Endothelial cell of umbilical vein (primary cell): ENCODE measurements around the gene KCNQ5. TPM values are rescaled to one million over a fixed set of nuclear protein-coding genes. Genes with fewer than 3 reads are reported as not detected.

ENCODE experiments used
- BruUV-seq: library from RNA; stranded (reverse); fragments of 400-500 nt; replicated peaks from 2 replicates; lab custom pipeline; 2021; lab: Mats Ljungman, UMichigan
- CTCF ChIA-PET: fragments of 300-600, 350-600 bp; sonication (Branson Sonifier 250); formaldehyde crosslinking; loops from one replicate; lab custom pipeline; 2021; ENCODE audit warnings: antibody characterized with exemption, inconsistent platforms; lab: Charles Lee
- POLR2A ChIA-PET: fragments of 300-600, 350-600 bp; sonication (Branson Sonifier 250); formaldehyde crosslinking; loops from one replicate; lab custom pipeline; 2021; ENCODE audit warnings: antibody characterized with exemption, inconsistent platforms; lab: Charles Lee
- DNase-seq: peaks from one replicate; pipeline ENCODE4 v3.0.0-alpha.2; 2011; ENCODE audit warnings: low read depth, low spot score
- FAIRE-seq: peaks from 2 replicates; lab custom pipeline; 2011; peaks lifted over from hg19 to GRCh38; lab: Jason Lieb, UNC
- H2AFZ ChIP-seq: 2 replicates; pipeline ENCODE4 v1.6.0; 2012; ENCODE audit warnings: low read depth, low read length, control low read depth, inconsistent platforms
- H3K27ac ChIP-seq: 2 replicates; pipeline ENCODE4 v1.5.1; 2011; ENCODE audit warnings: low read depth, mild to moderate bottlenecking, control low read depth, low read length, moderate library complexity; ENCODE audit not compliant: insufficient read depth
- H3K27me3 ChIP-seq, 2 experiments: 2 replicates each; pipeline versions ENCODE4 v1.6.0 to v1.6.1; 2011; ENCODE audit warnings: low read length in 2 of 2, mixed read lengths in 1 of 2; ENCODE audit not compliant: control insufficient read depth in 2 of 2, insufficient read depth in 2 of 2
- H3K36me3 ChIP-seq, 2 experiments: 2 replicates in 1 of 2; 3 replicates in 1 of 2; pipeline ENCODE4 v1.5.1; 2011; ENCODE audit warnings: low read length in 2 of 2, mild to moderate bottlenecking in 1 of 2, moderate library complexity in 1 of 2; ENCODE audit not compliant: control insufficient read depth in 2 of 2, insufficient read depth in 2 of 2; ENCODE audit errors: extremely low read depth in 1 of 2
- H3K4me1 ChIP-seq: 3 replicates; pipeline ENCODE4 v1.5.1; 2011; ENCODE audit warnings: mild to moderate bottlenecking, low read length; ENCODE audit not compliant: control insufficient read depth, insufficient read depth; ENCODE audit errors: extremely low read depth
- H3K4me2 ChIP-seq: 2 replicates; pipeline ENCODE4 v1.6.1; 2011; ENCODE audit warnings: low read length, control low read depth, mixed read lengths; ENCODE audit not compliant: insufficient read depth
- H3K4me3 ChIP-seq, 3 experiments: fragments of 200-600 bp in 1 of 3; sonication (generic), shearing (Covaris generic) in 1 of 3; replicated peaks in 1 of 3; 2 replicates each; pipeline ENCODE4 v1.5.1; 2011 to 2016; ENCODE audit warnings: control low read depth in 3 of 3, low read length in 3 of 3, mild to moderate bottlenecking in 2 of 3, inconsistent platforms in 1 of 3, low read depth in 1 of 3, moderate library complexity in 1 of 3; ENCODE audit not compliant: insufficient read depth in 1 of 3
- H3K79me2 ChIP-seq: 2 replicates; pipeline ENCODE4 v1.6.0; 2012; ENCODE audit warnings: low read length, inconsistent platforms; ENCODE audit not compliant: control insufficient read depth, insufficient read depth
- H3K9ac ChIP-seq: replicated peaks from 2 replicates; pipeline ENCODE3; 2011; ENCODE audit warnings: low read length, control low read depth; ENCODE audit not compliant: insufficient read depth; ENCODE audit errors: extremely low read depth
- H3K9me1 ChIP-seq: replicated peaks from 3 replicates; pipeline ENCODE4 v1.6.0; 2011; ENCODE audit warnings: mild to moderate bottlenecking, low read length; ENCODE audit not compliant: control insufficient read depth, insufficient read depth; ENCODE audit errors: extremely low read depth
- H3K9me3 ChIP-seq: replicated peaks from 2 replicates; pipeline ENCODE4 v1.5.1; 2012; ENCODE audit warnings: low read length, inconsistent platforms; ENCODE audit not compliant: control insufficient read depth, insufficient read depth
- H4K20me1 ChIP-seq: replicated peaks from 2 replicates; pipeline ENCODE3; 2011; ENCODE audit warnings: mild to moderate bottlenecking, low read length; ENCODE audit not compliant: control insufficient read depth, insufficient read depth; ENCODE audit errors: extremely low read depth
- CTCF ChIP-seq, 2 donors: IDR thresholded peaks; 1 replicate in 1 of 2; 2 replicates in 1 of 2; pipeline ENCODE4 v1.5.1; 2011; ENCODE audit warnings: low read length in 2 of 2, mild to moderate bottlenecking in 2 of 2, moderate library complexity in 2 of 2, control low read depth in 1 of 2, inconsistent platforms in 1 of 2, low read depth in 1 of 2; ENCODE audit not compliant: insufficient read depth in 1 of 2; ENCODE audit errors: extremely low read depth in 1 of 2
- EZH2 ChIP-seq: IDR thresholded peaks from 2 replicates; pipeline ENCODE4 v1.6.1; 2012; ENCODE audit warnings: borderline replicate concordance, low read depth, mild to moderate bottlenecking, moderate library complexity, low read length, inconsistent platforms; ENCODE audit not compliant: severe bottlenecking
- FOS ChIP-seq: IDR thresholded peaks from 2 replicates; pipeline ENCODE4 v1.6.1; 2011; ENCODE audit warnings: mild to moderate bottlenecking, low read length, moderate library complexity, borderline replicate concordance; ENCODE audit not compliant: insufficient read depth
- GATA2 ChIP-seq: IDR thresholded peaks from 2 replicates; pipeline ENCODE4 v1.7.0; 2011; ENCODE audit warnings: low read depth, mild to moderate bottlenecking, moderate library complexity, mixed read lengths, low read length; ENCODE audit not compliant: insufficient read length, insufficient read depth
- JUN ChIP-seq: IDR thresholded peaks from 2 replicates; pipeline ENCODE4 v1.6.1; 2011; ENCODE audit warnings: borderline replicate concordance, low read depth; ENCODE audit not compliant: insufficient read length, insufficient read depth
- MAX ChIP-seq: IDR thresholded peaks from 2 replicates; pipeline ENCODE4 v1.6.1; 2011; ENCODE audit not compliant: insufficient read depth, insufficient read length
- MYC ChIP-seq: IDR thresholded peaks from one replicate; pipeline ENCODE4 v1.6.1; 2011; ENCODE audit warnings: mild to moderate bottlenecking, low read depth, low read length
- POLR2A ChIP-seq: IDR thresholded peaks from 2 replicates; pipeline ENCODE4 v1.6.1; 2012; ENCODE audit warnings: low read depth, mild to moderate bottlenecking, control low read depth, low read length
- POLR2AphosphoS5 ChIP-seq: IDR thresholded peaks from 2 replicates; pipeline ENCODE4 v1.6.1; 2012; ENCODE audit warnings: low read depth, mild to moderate bottlenecking, control low read depth, low read length, moderate library complexity; ENCODE audit not compliant: insufficient read depth
- dilution Hi-C: fragments of 300-500 bp; cut with MboI; formaldehyde crosslinking; loops from one replicate; pipeline ENCODE4 v1.15.0; 2019; ENCODE audit warnings: low sequenced_read_pairs; ENCODE audit not compliant: extremely low pct_ligation_motif_present
- intact Hi-C: fragments of 100-400 bp; cut with micrococcal nuclease; formaldehyde crosslinking; loops from one replicate; pipeline ENCODE4 v1.10.0; 2022
- polyA plus RNA-seq, 4 experiments: library from polyadenylated mRNA; depleted of rRNA in 3 of 4; stranded (reverse) in 3 of 4; unstranded in 1 of 4; fragments of >200 nt; gene quantifications; 2 replicates each; pipeline versions ENCODE4 v1.2.1 to v1.2.3, GENCODE V29; 2011 to 2012; ENCODE audit warnings: missing spikeins in 1 of 4
- total RNA-seq: library from RNA; stranded (reverse); gene quantifications from 2 replicates; pipeline ENCODE4 v1.2.3, GENCODE V29; 2021

Gene KCNQ5
- total and polyA plus RNA-seq, 2 donors (not counting 3 experiments of a cell fraction or from before 2014, with no cell fraction given), result 0.22 TPM; not detected in 1

GRCh38 chr6:72672906-72673305 is 51.0 kb downstream of the KCNQ5 start:
- H3K4me1 ChIP-seq, result no peaks in the 10 kb centered on the region
- H3K4me3 ChIP-seq, result no peak overlapping the region
- H4K20me1 ChIP-seq, result no peaks in the 10 kb centered on the region
- no peak overlapping the region for H3K9ac ChIP-seq
- H3K4me2 ChIP-seq, result no peak overlapping the region
- CTCF ChIA-PET, result no interaction called here
- dilution Hi-C loops (no loop called here), intact Hi-C loops (no loop called here)
- no peaks in the 10 kb centered on the region for H3K9me3 ChIP-seq
- H3K27me3 ChIP-seq, result no peaks in the 10 kb centered on the region
- POLR2A ChIA-PET, result no interaction called here
- H3K9me1 ChIP-seq, result no peaks in the 10 kb centered on the region
- FAIRE-seq (no peak), DNase-seq (no peak)
- H3K27ac ChIP-seq, result no peak overlapping the region
- H3K36me3 ChIP-seq, result no peaks in the 10 kb centered on the region
- no peak overlapping the region for H2AFZ ChIP-seq
- no TSS peak for BruUV-seq
- H3K79me2 ChIP-seq, result no peaks in the 10 kb centered on the region
- TF ChIP-seq POLR2A (no peak), FOS (no peak), POLR2AphosphoS5 (no peak), MAX (no peak), JUN (no peak), EZH2 (no peak), MYC (no peak), GATA2 (no peak)

GRCh38 chr6:72674842-72675241 is 53.0 kb downstream of the KCNQ5 start:
- FAIRE-seq, result no peak
- H3K9me1 ChIP-seq, result no peaks in the 10 kb centered on the region
- no peak overlapping the region for H3K4me2 ChIP-seq
- H3K9me3 ChIP-seq, result no peaks in the 10 kb centered on the region
- intact Hi-C loops, result no loop called here
- no peaks in the 10 kb centered on the region for H4K20me1 ChIP-seq
- no peak overlapping the region for H3K27ac ChIP-seq
- dilution Hi-C loops, result no loop called here
- H3K79me2 ChIP-seq, result no peaks in the 10 kb centered on the region
- ChIA-PET POLR2A (no interaction called here), CTCF (no interaction called here)
- no peaks in the 10 kb centered on the region for H3K4me1 ChIP-seq
- no peak for DNase-seq
- no peak overlapping the region for H3K4me3 ChIP-seq
- BruUV-seq, result no TSS peak
- TF ChIP-seq EZH2 (no peak), POLR2A (no peak), FOS (no peak), MYC (no peak), JUN (no peak), CTCF (IDR thresholded peaks at IDR 0.05; ENCODE audit: extremely low read depth in 1 of 2, insufficient read depth in 1 of 2, low read depth in 1 of 2, low read length in 2 of 2) (no peak), GATA2 (no peak)
- no peaks in the 10 kb centered on the region for H3K27me3 ChIP-seq
- H2AFZ ChIP-seq, result no peak overlapping the region
- no peak overlapping the region for H3K9ac ChIP-seq
- H3K36me3 ChIP-seq, result no peaks in the 10 kb centered on the region
